Measurements from ENCODE around the gene FFAR1.
"Not testable (repeated sequence)": the region's sequence is repeated elsewhere in the genome, so short reads cannot be mapped to it uniquely, and the experiment has no call there.

Gene FFAR1

DNA sequence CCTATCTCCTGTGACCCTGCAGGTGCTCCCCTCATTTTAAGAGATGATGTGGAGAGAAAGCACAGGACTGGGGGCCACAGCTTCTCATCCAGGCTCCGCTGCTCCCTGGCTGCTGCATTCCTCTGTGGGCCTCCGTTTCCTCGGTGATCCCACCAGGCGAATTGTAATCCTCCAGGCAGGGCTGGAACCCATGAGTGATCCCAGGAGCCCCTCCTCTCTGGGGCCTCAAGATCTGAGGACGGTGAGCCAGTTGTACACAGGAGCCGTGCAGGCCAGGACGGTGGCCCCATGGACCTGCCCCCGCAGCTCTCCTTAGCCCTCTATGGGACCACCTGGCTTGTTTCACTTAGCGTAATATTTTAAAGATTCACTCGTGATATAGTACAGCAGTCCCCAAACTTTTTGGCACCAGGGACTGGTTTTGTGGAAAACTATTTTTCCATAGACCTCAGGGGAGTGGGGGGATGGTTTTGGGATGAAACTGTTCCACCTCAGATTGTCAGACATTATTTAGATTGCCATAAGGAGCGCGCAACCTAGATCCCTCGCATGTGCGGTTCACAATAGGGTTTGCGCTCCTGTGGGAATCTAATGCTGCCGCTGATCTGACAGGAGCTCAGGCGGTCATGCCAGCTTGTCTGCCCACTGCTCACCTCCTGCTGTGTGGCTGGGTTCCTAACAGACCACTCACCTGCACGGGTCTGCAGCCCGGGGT lies 16.2 kb downstream of the FFAR1 start:
- no peak for DNase-seq
- Histone ChIP-seq H3K9me3 (ENCODE audit: control extremely low read depth in 1 of 5, control insufficient read depth in 4 of 5, insufficient read depth in 2 of 5, low read depth in 1 of 5, low read length in 4 of 5) (no peaks in the 10 kb centered on the region), H3K27me3 (replicated peaks in 2 of 5; ENCODE audit: control insufficient read depth in 4 of 5, insufficient read depth in 5 of 5, low read length in 4 of 5) (peaks cover 0 to 2% (median 0%) of the 10 kb centered on the region in 5 experiments), H3K36me3 (ENCODE audit: control insufficient read depth in 4 of 4, insufficient read depth in 4 of 4, low read length in 3 of 4) (no peaks in the 10 kb centered on the region), H3K4me1 (ENCODE audit: control extremely low read depth in 1 of 4, control insufficient read depth in 4 of 4, insufficient read depth in 4 of 4, low read length in 3 of 4) (peaks cover 0 to 6% (median 3%) of the 10 kb centered on the region in 4 experiments), H3K4me3 (ENCODE audit: control insufficient read depth in 1 of 7, extremely low read depth in 1 of 7, insufficient read depth in 4 of 7, low read depth in 2 of 7, low read length in 6 of 7) (no peak overlapping the region), H3K27ac (ENCODE audit: insufficient read depth in 1 of 2, low read depth in 1 of 2, low read length in 2 of 2, poor library complexity in 1 of 2, severe bottlenecking in 2 of 2) (no peak overlapping the region)
- WGBS (ENCODE audit: insufficient coverage): 98% methylated on average over 18 of the region's 19 CpGs
- ChIA-PET CTCF (interaction anchor here (1.0 to 2.8 kb wide), 3 partner anchors 11 to 106 kb away, joined by 3 to 10 read pairs (median 5); no protein-coding TSS in a partner anchor), POLR2A (no interaction called here)

DNA sequence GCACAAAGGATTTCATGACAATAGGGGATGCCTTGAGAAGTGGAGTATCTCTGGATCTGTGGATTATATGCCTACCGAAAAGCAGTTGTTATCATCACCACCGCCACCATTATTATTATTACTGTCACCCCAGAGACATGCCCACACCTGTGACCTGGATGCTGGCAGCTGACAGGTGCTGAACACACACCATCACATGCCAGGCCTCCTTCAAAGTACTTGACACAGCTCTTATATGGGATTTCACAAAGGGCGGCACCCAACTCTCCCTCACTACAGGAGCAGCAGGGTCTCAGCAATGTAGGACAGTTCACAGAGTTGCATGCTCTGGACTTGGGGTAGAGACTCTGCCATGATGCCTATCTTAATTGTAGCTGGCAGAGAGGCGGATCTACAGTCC lies 17.6 kb downstream of the FFAR1 start:
- Histone ChIP-seq H3K27ac (ENCODE audit: insufficient read depth in 1 of 2, low read depth in 1 of 2, low read length in 2 of 2, poor library complexity in 1 of 2, severe bottlenecking in 2 of 2) (no peak overlapping the region), H3K9me3 (ENCODE audit: control extremely low read depth in 1 of 5, control insufficient read depth in 4 of 5, insufficient read depth in 2 of 5, low read depth in 1 of 5, low read length in 4 of 5) (peaks cover 0 to 8% (median 0%) of the 10 kb centered on the region in 5 experiments), H3K27me3 (replicated peaks in 2 of 5; ENCODE audit: control insufficient read depth in 4 of 5, insufficient read depth in 5 of 5, low read length in 4 of 5) (peaks cover 0 to 2% (median 0%) of the 10 kb centered on the region in 5 experiments), H3K4me1 (ENCODE audit: control extremely low read depth in 1 of 4, control insufficient read depth in 4 of 4, insufficient read depth in 4 of 4, low read length in 3 of 4) (peaks cover 0 to 6% (median 3%) of the 10 kb centered on the region in 4 experiments), H3K4me3 (ENCODE audit: control insufficient read depth in 1 of 7, extremely low read depth in 1 of 7, insufficient read depth in 4 of 7, low read depth in 2 of 7, low read length in 6 of 7) (no peak overlapping the region), H3K36me3 (ENCODE audit: control insufficient read depth in 4 of 4, insufficient read depth in 4 of 4, low read length in 3 of 4) (no peaks in the 10 kb centered on the region)
- ChIA-PET CTCF (interaction anchor here (1.1 to 2.8 kb wide), 2 partner anchors 12 to 13 kb away, joined by 4 to 10 read pairs; no protein-coding TSS in a partner anchor), POLR2A (interaction anchor here (0.5 kb wide), 1 partner anchor 95 kb away, joined by 3 read pairs; no protein-coding TSS in a partner anchor)
- no peak for DNase-seq
- WGBS (ENCODE audit: insufficient coverage): 100% methylated on average over 3 of the region's 4 CpGs

DNA sequence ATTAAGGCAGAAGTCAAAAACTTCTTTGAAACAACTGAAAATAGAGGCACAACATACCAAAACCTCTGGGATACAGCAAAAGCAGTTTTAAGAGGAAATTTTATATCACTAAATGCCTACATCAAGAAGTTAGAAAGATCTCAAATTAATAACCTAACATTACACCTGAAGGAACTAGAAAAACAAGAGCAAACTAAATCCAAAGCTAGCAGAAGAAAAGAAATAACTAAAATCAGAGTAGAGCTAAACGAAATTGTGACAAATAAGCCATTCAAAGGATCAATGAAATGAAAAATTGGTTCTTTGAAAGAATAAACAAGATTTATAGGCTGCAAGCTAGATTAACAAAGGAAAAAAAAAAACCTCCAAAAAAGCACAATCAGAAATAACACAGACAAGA lies 20.7 kb downstream of the FFAR1 start:
- Histone ChIP-seq H3K4me1 (ENCODE audit: control extremely low read depth in 1 of 4, control insufficient read depth in 4 of 4, insufficient read depth in 4 of 4, low read length in 3 of 4) (peaks cover 0 to 2% (median 0%) of the 10 kb centered on the region in 4 experiments), H3K27me3 (replicated peaks in 2 of 5; ENCODE audit: control insufficient read depth in 4 of 5, insufficient read depth in 5 of 5, low read length in 4 of 5) (peaks cover 0 to 3% (median 0%) of the 10 kb centered on the region in 5 experiments), H3K27ac (ENCODE audit: insufficient read depth in 1 of 2, low read depth in 1 of 2, low read length in 2 of 2, poor library complexity in 1 of 2, severe bottlenecking in 2 of 2) (no peak overlapping the region), H3K4me3 (ENCODE audit: control insufficient read depth in 1 of 7, extremely low read depth in 1 of 7, insufficient read depth in 4 of 7, low read depth in 2 of 7, low read length in 6 of 7) (no peak overlapping the region), H3K36me3 (ENCODE audit: control insufficient read depth in 4 of 4, insufficient read depth in 4 of 4, low read length in 3 of 4) (no peaks in the 10 kb centered on the region), H3K9me3 (ENCODE audit: control extremely low read depth in 1 of 5, control insufficient read depth in 4 of 5, insufficient read depth in 2 of 5, low read depth in 1 of 5, low read length in 4 of 5) (peaks cover 0 to 8% (median 0%) of the 10 kb centered on the region in 5 experiments)
- no peak for DNase-seq
- CTCF ChIA-PET: no interaction called here
- no CpG with 5 or more reads among the region's 1 CpG for WGBS (ENCODE audit: insufficient coverage)
- POLR2A ChIA-PET: no interaction called here

DNA sequence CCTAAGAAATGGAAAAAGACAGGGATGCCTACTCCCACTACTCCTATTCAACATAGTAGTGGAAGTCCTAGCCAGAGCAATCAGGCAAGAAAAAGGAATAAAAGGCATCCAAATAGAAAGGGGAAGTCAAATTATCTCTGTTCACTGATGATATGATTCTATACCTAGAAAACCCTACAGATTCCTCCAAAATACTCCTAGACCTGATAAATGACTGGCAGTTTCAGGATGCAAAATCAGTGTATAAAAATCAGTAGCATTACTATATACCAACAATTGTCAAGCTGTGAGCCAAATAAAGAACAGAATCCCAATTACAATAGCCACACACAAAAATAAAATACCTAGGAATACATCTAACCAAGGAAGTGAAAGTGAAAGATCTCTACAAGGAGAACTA lies 21.8 kb downstream of the FFAR1 start:
- H3K4me1 ChIP-seq (ENCODE audit: control extremely low read depth in 1 of 4, control insufficient read depth in 4 of 4, insufficient read depth in 4 of 4, low read length in 3 of 4): peaks cover 0 to 2% (median 0%) of the 10 kb centered on the region in 4 experiments
- H3K36me3 ChIP-seq (ENCODE audit: control insufficient read depth in 4 of 4, insufficient read depth in 4 of 4, low read length in 3 of 4): no peaks in the 10 kb centered on the region
- DNase-seq: no peak
- CTCF ChIA-PET: no interaction called here
- H3K27ac ChIP-seq (ENCODE audit: insufficient read depth in 1 of 2, low read depth in 1 of 2, low read length in 2 of 2, poor library complexity in 1 of 2, severe bottlenecking in 2 of 2): no peak overlapping the region
- H3K4me3 ChIP-seq (ENCODE audit: control insufficient read depth in 1 of 7, extremely low read depth in 1 of 7, insufficient read depth in 4 of 7, low read depth in 2 of 7, low read length in 6 of 7): no peak overlapping the region
- H3K9me3 ChIP-seq (ENCODE audit: control extremely low read depth in 1 of 5, control insufficient read depth in 4 of 5, insufficient read depth in 2 of 5, low read depth in 1 of 5, low read length in 4 of 5): peaks cover 0 to 8% (median 0%) of the 10 kb centered on the region in 5 experiments
- H3K27me3 ChIP-seq (replicated peaks in 2 of 5; ENCODE audit: control insufficient read depth in 4 of 5, insufficient read depth in 5 of 5, low read length in 4 of 5): peaks cover 0 to 4% (median 0%) of the 10 kb centered on the region in 5 experiments
- POLR2A ChIA-PET: no interaction called here

DNA sequence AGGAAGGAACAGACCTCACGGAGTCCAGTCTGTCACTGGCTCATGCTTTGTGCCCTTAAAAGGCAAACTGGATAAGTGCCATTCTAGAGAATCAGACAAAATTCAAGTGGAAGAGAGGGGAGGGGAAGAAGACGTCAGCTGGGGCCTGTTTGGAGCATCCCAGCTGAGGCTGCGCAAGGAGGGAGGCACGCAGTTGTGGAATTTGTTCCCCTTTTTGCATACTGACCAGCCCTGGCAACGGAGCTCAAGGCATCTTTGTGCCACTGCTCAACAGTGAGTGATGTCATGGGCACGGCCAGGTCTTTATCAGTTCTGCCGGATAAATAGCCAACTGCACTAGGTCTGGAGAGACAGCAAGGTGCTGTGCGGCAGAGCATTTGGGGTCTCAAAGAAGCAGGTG lies 23.0 kb downstream of the FFAR1 start, which contains the start of gene GPR42:
Gene GPR42 (plus strand): TSS at position 347 of the 400 bp plus-strand sequence. CDS start 292 bp downstream, outside the sequence.
- H3K4me3 ChIP-seq (ENCODE audit: control insufficient read depth in 1 of 7, extremely low read depth in 1 of 7, insufficient read depth in 4 of 7, low read depth in 2 of 7, low read length in 6 of 7): no peak within 1 kb of the TSS
- H3K4me1 ChIP-seq (ENCODE audit: control extremely low read depth in 1 of 4, control insufficient read depth in 4 of 4, insufficient read depth in 4 of 4, low read length in 3 of 4): peaks cover 0 to 2% (median 0%) of the 10 kb centered on the region in 4 experiments
- ChIA-PET CTCF (no interaction called here), POLR2A (no interaction called here)
- H3K9me3 ChIP-seq (ENCODE audit: control extremely low read depth in 1 of 5, control insufficient read depth in 4 of 5, insufficient read depth in 2 of 5, low read depth in 1 of 5, low read length in 4 of 5): peaks cover 0 to 8% (median 0%) of the 10 kb centered on the region in 5 experiments
- DNase-seq: no peak
- no peaks in the 10 kb centered on the region for H3K36me3 ChIP-seq (ENCODE audit: control insufficient read depth in 4 of 4, insufficient read depth in 4 of 4, low read length in 3 of 4)
- 97% methylated on average over 3 of the region's 8 CpGs for WGBS (ENCODE audit: insufficient coverage)
- peaks cover 0 to 4% (median 0%) of the 10 kb centered on the region in 5 experiments for H3K27me3 ChIP-seq (replicated peaks in 2 of 5; ENCODE audit: control insufficient read depth in 4 of 5, insufficient read depth in 5 of 5, low read length in 4 of 5)
- no peak within 1 kb of the TSS for H3K27ac ChIP-seq (ENCODE audit: insufficient read depth in 1 of 2, low read depth in 1 of 2, low read length in 2 of 2, poor library complexity in 1 of 2, severe bottlenecking in 2 of 2)

DNA sequence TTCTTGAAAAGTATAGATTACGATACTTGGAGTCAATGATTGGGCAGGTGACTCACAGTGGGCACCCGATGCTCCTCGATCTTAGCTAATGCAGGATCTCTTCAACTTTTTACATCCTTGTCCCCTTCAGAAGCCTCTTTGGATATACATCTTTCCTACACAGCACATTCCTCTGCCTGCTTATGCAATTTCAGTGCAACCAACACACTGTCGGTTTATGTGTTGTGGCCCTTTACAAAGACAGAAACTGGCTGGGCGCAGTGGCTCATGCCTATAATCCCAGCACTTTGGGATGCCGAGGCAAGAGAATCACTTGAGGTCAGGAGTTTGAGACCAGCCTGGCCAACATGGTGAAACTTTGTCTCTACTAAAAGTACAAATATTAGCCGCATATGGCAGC lies 25.8 kb downstream of the FFAR1 start:
- 95% methylated on average over 7 of the region's 7 CpGs for WGBS (ENCODE audit: insufficient coverage)
- peaks cover 0 to 2% (median 0%) of the 10 kb centered on the region in 5 experiments for H3K27me3 ChIP-seq (replicated peaks in 2 of 5; ENCODE audit: control insufficient read depth in 4 of 5, insufficient read depth in 5 of 5, low read length in 4 of 5)
- no peak overlapping the region for H3K4me3 ChIP-seq (ENCODE audit: control insufficient read depth in 1 of 7, extremely low read depth in 1 of 7, insufficient read depth in 4 of 7, low read depth in 2 of 7, low read length in 6 of 7)
- no peaks in the 10 kb centered on the region for H3K4me1 ChIP-seq (ENCODE audit: control extremely low read depth in 1 of 4, control insufficient read depth in 4 of 4, insufficient read depth in 4 of 4, low read length in 3 of 4)
- no peak overlapping the region for H3K27ac ChIP-seq (ENCODE audit: insufficient read depth in 1 of 2, low read depth in 1 of 2, low read length in 2 of 2, poor library complexity in 1 of 2, severe bottlenecking in 2 of 2)
- ChIA-PET CTCF (interaction anchor here (1.5 kb wide), 1 partner anchor 118 kb away, joined by 3 read pairs; no protein-coding TSS in a partner anchor), POLR2A (no interaction called here)
- H3K36me3 ChIP-seq (ENCODE audit: control insufficient read depth in 4 of 4, insufficient read depth in 4 of 4, low read length in 3 of 4): no peaks in the 10 kb centered on the region
- peaks cover 0 to 8% (median 0%) of the 10 kb centered on the region in 5 experiments for H3K9me3 ChIP-seq (ENCODE audit: control extremely low read depth in 1 of 5, control insufficient read depth in 4 of 5, insufficient read depth in 2 of 5, low read depth in 1 of 5, low read length in 4 of 5)
- DNase-seq: no peak

DNA sequence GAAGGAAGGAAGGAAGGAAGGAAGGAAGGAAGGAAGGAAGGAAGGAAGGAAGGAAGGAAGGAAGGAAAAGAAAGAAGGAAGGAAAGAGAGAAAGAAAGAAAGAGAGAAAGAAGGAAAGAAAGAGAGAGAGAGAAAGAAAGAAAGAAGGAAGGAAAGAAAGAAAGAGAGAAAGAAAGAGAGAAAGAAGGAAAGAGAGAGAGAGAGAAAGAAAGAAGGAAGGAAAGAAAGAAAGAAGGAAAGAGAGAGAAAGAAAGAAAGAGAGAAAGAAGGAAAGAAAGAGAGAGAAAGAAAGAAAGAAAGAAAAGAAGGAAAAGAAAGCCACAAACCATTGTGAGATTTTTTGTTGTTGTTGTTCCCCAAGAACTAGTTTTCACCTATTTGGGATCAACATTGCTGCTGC lies 26.3 kb downstream of the FFAR1 start:
- not testable (repeated sequence) for DNase-seq; H3K4me1 ChIP-seq (ENCODE audit: control extremely low read depth in 1 of 4, control insufficient read depth in 4 of 4, insufficient read depth in 4 of 4, low read length in 3 of 4); H3K27me3 ChIP-seq (replicated peaks in 2 of 5; ENCODE audit: control insufficient read depth in 4 of 5, insufficient read depth in 5 of 5, low read length in 4 of 5); H3K4me3 ChIP-seq (ENCODE audit: control insufficient read depth in 1 of 7, extremely low read depth in 1 of 7, insufficient read depth in 4 of 7, low read depth in 2 of 7, low read length in 6 of 7); H3K27ac ChIP-seq (ENCODE audit: insufficient read depth in 1 of 2, low read depth in 1 of 2, low read length in 2 of 2, poor library complexity in 1 of 2, severe bottlenecking in 2 of 2); H3K9me3 ChIP-seq (ENCODE audit: control extremely low read depth in 1 of 5, control insufficient read depth in 4 of 5, insufficient read depth in 2 of 5, low read depth in 1 of 5, low read length in 4 of 5); H3K36me3 ChIP-seq (ENCODE audit: control insufficient read depth in 4 of 4, insufficient read depth in 4 of 4, low read length in 3 of 4)
- CTCF ChIA-PET: interaction anchor here (0.9 to 1.5 kb wide), 3 partner anchors 21 to 118 kb away, joined by 3 read pairs; no protein-coding TSS in a partner anchor
- POLR2A ChIA-PET: interaction anchor here (0.5 to 0.6 kb wide), 2 partner anchors 53 to 85 kb away, joined by 3 to 5 read pairs; no protein-coding TSS in a partner anchor
